Measurements from ENCODE around the gene TFR2. TPM values are rescaled to one million over a fixed set of nuclear protein-coding genes. Genes with fewer than 3 reads are reported as not detected.

The TFR2 gene
- total and polyA plus RNA-seq, 2 donors (not counting 3 experiments of a cell fraction or from before 2014, with no cell fraction given): 0.37 to 0.60 TPM

DNA sequence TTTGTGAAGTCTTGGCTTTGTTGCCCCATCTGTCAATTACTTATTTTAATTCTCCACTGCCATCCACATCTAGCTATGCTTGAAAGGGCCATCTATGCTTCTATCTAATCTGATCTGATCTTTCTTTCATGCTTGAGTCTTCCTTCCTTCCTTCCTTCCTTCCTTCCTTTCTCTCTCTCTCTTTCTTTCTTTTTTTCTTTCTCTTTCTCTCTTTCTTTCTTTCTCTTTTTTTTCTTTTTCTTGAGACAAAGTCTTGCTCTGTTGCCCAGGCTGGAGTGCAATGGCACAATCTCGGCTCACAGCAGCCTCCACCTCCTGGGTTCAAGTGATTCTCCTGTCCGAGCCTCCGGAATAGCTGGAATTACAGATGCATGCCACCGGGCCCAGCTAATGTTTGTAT is 11.3 kb downstream of the TFR2 start:
- TF ChIP-seq POLR2AphosphoS5 (IDR thresholded peaks at IDR 0.05; ENCODE audit: insufficient read depth, low read depth, low read length) (no peak), EZH2 (IDR thresholded peaks at IDR 0.05; ENCODE audit: borderline replicate concordance, low read depth, low read length, severe bottlenecking) (no peak), POLR2A (IDR thresholded peaks at IDR 0.05; ENCODE audit: low read depth, low read length) (no peak), FOS (IDR thresholded peaks at IDR 0.05; ENCODE audit: borderline replicate concordance, insufficient read depth, low read length) (no peak), MYC (IDR thresholded peaks at IDR 0.05; ENCODE audit: low read depth, low read length) (no peak), GATA2 (IDR thresholded peaks at IDR 0.05; ENCODE audit: insufficient read depth, insufficient read length, low read depth, low read length) (no peak)
- TF ChIP-seq, protein P1, sequence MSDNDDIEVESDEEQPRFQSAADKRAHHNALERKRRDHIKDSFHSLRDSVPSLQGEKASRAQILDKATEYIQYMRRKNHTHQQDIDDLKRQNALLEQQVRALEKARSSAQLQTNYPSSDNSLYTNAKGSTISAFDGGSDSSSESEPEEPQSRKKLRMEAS (IDR thresholded peaks at IDR 0.05; ENCODE audit: insufficient read depth, insufficient read length): no peak
- TF ChIP-seq, protein P2, sequence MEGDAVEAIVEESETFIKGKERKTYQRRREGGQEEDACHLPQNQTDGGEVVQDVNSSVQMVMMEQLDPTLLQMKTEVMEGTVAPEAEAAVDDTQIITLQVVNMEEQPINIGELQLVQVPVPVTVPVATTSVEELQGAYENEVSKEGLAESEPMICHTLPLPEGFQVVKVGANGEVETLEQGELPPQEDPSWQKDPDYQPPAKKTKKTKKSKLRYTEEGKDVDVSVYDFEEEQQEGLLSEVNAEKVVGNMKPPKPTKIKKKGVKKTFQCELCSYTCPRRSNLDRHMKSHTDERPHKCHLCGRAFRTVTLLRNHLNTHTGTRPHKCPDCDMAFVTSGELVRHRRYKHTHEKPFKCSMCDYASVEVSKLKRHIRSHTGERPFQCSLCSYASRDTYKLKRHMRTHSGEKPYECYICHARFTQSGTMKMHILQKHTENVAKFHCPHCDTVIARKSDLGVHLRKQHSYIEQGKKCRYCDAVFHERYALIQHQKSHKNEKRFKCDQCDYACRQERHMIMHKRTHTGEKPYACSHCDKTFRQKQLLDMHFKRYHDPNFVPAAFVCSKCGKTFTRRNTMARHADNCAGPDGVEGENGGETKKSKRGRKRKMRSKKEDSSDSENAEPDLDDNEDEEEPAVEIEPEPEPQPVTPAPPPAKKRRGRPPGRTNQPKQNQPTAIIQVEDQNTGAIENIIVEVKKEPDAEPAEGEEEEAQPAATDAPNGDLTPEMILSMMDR (IDR thresholded peaks at IDR 0.05; ENCODE audit: extremely low read depth in 1 of 2, insufficient read depth in 1 of 2, low read depth in 1 of 2, low read length in 2 of 2): no peak

More for the DNA sequence above, 11.3 kb downstream of the TFR2 start:
- H4K20me1 ChIP-seq (replicated peaks; ENCODE audit: control insufficient read depth, extremely low read depth, insufficient read depth, low read length): no peaks in the 10 kb centered on the region
- H3K4me3 ChIP-seq (replicated peaks in 1 of 3; ENCODE audit: insufficient read depth in 1 of 3, low read depth in 1 of 3, low read length in 3 of 3): no peak overlapping the region
- no peak for FAIRE-seq
- no peaks in the 10 kb centered on the region for H3K9me1 ChIP-seq (replicated peaks; ENCODE audit: control insufficient read depth, extremely low read depth, insufficient read depth, low read length)
- H3K27me3 ChIP-seq (ENCODE audit: control insufficient read depth in 2 of 2, insufficient read depth in 2 of 2, low read length in 2 of 2): peaks cover 2 to 3% of the 10 kb centered on the region in 2 experiments
- no peak overlapping the region for H3K9ac ChIP-seq (replicated peaks; ENCODE audit: extremely low read depth, insufficient read depth, low read length)
- intact Hi-C loops (cut with micrococcal nuclease): no loop called here
- BruUV-seq (replicated peaks): no TSS peak
- DNase-seq (ENCODE audit: low read depth, low spot score): no peak
- no peaks in the 10 kb centered on the region for H3K36me3 ChIP-seq (ENCODE audit: control insufficient read depth in 2 of 2, extremely low read depth in 1 of 2, insufficient read depth in 2 of 2, low read length in 2 of 2)
- ChIA-PET POLR2A (no interaction called here), CTCF (interaction anchor here (0.7 to 2.2 kb wide), 7 partner anchors 9 to 71 kb away, joined by 3 to 8 read pairs (median 5); partner anchors contain the start of genes FBXO24 and MOSPD3)
- no peak overlapping the region for H3K4me2 ChIP-seq (ENCODE audit: insufficient read depth, low read length)
- H3K79me2 ChIP-seq (ENCODE audit: control insufficient read depth, insufficient read depth, low read length): no peaks in the 10 kb centered on the region
- no peak overlapping the region for H3K27ac ChIP-seq (ENCODE audit: insufficient read depth, low read depth, low read length)
- no peaks in the 10 kb centered on the region for H3K9me3 ChIP-seq (replicated peaks; ENCODE audit: control insufficient read depth, insufficient read depth, low read length)
- dilution Hi-C loops (cut with MboI; ENCODE audit: extremely low pct_ligation_motif_present, low sequenced_read_pairs): no loop called here
- no peak overlapping the region for H2AFZ ChIP-seq (ENCODE audit: low read depth, low read length)
- peaks cover 8% of the 10 kb centered on the region for H3K4me1 ChIP-seq (ENCODE audit: control insufficient read depth, extremely low read depth, insufficient read depth, low read length)
